ENCODE measurements around the gene EBP.
A peak's percentile ranks its signal among the peaks of the same experiment; 100 is the strongest.
"Not testable (repeated sequence)": the region's sequence is repeated elsewhere in the genome, so short reads cannot be mapped to it uniquely, and the experiment has no call there.

The EBP gene

GRCh38 chrX:48531358-48531959 lies 9.9 kb downstream of the EBP start:
- DNase-seq, result no peak

- DNase-seq, result no peak
These were observed 10.6 kb downstream of the EBP start for GRCh38 chrX:48532161-48532560.

GRCh38 chrX:48533165-48533564 lies 11.6 kb downstream of the EBP start:
- DNase-seq, result no peak

GRCh38 chrX:48538641-48539344 lies 17.2 kb downstream of the EBP start:
- DNase-seq, result no peak

DNA sequence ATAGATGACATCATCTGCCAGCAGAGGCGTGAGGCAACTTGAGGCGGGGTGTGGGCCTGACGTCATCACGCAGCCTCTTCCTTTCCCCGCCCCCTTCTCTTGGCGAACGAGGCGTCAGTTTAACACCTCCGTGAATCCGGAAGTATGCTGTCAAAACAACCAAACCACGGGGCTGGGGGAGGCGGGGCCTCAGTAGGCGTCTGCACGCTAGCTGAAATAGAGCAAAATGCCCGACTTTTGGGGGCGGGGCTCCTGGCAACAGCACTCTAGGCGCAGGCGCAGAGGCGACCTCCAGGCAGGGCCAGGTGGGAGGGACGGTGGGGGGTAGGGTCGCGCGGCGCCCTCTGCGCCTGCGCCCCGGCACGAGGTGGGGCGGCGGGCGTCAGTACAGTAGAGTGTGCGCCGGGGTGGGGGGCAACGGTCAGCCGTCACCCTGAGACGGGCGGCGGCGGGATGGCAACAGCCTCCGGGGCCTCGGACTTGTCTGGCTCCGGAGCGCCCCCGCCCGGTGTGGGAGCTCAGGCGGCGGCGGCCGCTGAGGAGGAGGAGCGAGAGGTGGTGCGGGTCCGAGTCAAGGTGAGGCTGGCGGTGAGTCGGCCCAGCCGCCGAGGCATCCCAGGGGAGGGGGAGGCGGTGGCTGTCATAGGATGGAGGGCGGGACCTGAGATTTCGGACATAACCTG lies 17.9 kb downstream of the EBP start, which contains the start of gene TBC1D25:
TSS of gene TBC1D25 (plus strand) at position 370 of the 683 bp plus-strand sequence. CDS start at position 454, 84 bp downstream.
- DNase-seq, result peak; percentile 92

DNA sequence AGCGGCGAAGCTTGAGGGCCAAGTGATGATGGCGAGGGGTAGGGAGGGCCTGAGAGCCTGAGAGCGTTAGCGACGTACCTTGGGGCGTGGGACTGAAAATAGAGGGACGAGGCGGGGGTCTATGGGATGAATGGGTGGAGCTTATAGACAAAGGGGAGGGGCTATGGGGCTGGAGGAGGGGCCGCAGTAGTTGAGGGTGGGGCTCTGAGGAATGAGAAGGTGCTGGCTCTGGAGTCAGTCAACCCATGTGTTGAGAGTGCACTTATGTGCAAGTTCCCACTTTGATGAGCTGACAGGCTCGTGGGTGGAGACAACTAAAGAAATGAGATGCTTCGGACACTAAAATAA lies 18.4 kb downstream of the EBP start:
- DNase-seq, result peak; percentile 39

GRCh38 chrX:48540480-48540879 lies 18.9 kb downstream of the EBP start:
- no peak for DNase-seq

- DNase-seq, result no peak
These were observed 19.7 kb downstream of the EBP start for GRCh38 chrX:48541140-48541814.

- DNase-seq, result no peak
These were observed 27.3 kb downstream of the EBP start for GRCh38 chrX:48548871-48549270.

DNA sequence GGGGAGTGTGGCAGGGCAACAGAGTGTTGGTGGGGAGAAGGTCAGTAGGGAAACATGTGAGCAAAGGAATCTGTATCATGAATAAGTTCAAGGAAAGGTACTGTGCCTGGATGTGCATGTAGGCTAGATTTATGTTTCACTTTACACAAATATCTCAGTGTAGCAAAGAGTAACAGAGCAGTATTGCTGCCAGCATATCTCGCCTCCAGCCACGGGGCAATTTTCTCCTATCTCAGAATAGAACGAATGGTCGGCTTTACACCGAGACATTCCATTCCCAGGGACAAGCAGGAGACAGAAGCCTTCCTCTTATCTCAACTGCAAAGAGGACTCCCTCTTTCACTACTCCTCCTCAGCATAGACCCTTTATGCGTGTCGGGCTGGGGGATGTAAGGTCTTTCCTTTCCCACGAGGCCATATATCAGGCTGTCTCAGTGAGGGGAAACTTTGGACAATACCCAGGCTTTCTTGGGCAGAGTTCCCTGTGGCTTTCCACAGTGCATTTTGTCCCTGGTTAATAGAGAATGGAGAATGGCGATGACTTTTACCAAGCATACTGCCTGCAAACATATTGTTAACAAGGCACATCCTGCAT lies 34.2 kb downstream of the EBP start:
- not testable (repeated sequence) for DNase-seq

- DNase-seq, result no peak
These were observed 36.7 kb downstream of the EBP start for GRCh38 chrX:48558271-48558670.

- no peak for DNase-seq
These were observed 38.0 kb downstream of the EBP start for GRCh38 chrX:48559636-48560035.

DNA sequence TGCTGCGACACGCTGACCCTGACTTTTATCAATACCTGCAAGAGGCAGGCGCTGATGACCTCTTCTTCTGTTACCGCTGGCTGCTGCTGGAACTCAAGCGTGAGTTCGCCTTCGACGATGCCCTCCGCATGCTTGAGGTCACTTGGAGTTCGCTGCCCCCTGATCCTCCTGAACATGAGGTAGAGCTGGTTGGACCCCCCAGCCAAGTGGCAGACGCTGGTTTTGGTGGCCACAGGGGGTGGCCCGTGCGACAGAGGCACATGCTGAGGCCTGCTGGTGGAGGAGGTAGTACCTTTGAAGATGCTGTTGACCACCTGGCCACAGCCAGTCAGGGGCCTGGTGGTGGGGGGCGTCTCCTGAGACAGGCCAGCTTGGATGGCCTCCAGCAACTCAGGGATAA lies 38.4 kb downstream of the EBP start:
- DNase-seq, result no peak

DNA sequence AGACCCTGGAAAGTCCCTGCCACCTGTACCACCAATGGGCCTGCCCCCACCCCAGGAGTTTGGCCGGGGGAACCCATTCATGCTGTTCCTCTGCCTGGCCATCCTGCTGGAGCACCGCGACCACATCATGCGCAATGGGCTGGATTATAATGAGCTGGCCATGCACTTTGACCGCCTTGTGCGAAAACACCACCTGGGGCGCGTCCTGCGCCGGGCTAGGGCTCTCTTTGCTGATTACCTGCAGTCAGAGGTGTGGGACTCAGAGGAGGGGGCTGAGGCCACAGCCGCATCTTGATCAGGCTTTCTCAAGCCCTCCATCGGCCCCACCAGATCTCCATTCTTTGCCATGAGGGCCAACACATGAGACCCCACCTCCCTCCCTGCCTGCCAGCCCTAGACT lies 39.1 kb downstream of the EBP start:
- no peak for DNase-seq

GRCh38 chrX:48569958-48570357 lies 48.4 kb downstream of the EBP start:
- DNase-seq, result no peak

GRCh38 chrX:48573690-48574269 lies 52.2 kb downstream of the EBP start:
- peak; percentile 58 for DNase-seq

GRCh38 chrX:48574270-48575266 lies 53.0 kb downstream of the EBP start, which contains the start of gene RBM3:
Gene RBM3, plus strand, starts transcription at chrX:48574484. Its CDS starts 697 bp downstream, at chrX:48575181.
- peak; percentile 87 for DNase-seq

GRCh38 chrX:48575642-48576041 lies 54.0 kb downstream of the EBP start:
- DNase-seq, result no peak

- DNase-seq, result no peak
These were observed 54.5 kb downstream of the EBP start for GRCh38 chrX:48576108-48576507.
